DOHH2 (cell line): ENCODE results near the gene MUC6.

Source experiments
- H3F3A ChIP-seq: fragments of 200-600 bp; sonication (generic), shearing (Covaris generic); 2 replicates; pipeline ENCODE4 v1.6.0; 2016; ENCODE audit warnings: antibody characterized with exemption, mild to moderate bottlenecking; ENCODE audit not compliant: control insufficient read depth, insufficient read depth
- H3K27ac ChIP-seq: fragments of 200-600 bp; sonication (generic); 2 replicates; pipeline ENCODE4 v1.5.1; 2014; ENCODE audit warnings: low read depth, mild to moderate bottlenecking, low read length, moderate library complexity
- H3K27me3 ChIP-seq: fragments of 200-600 bp; sonication (generic); 2 replicates; pipeline ENCODE4 v1.6.1; 2014; ENCODE audit warnings: mild to moderate bottlenecking, low read length, mixed read lengths; ENCODE audit not compliant: control insufficient read depth
- H3K36me3 ChIP-seq: fragments of 200-600 bp; sonication (generic); 2 replicates; pipeline ENCODE4 v1.6.1; 2014; ENCODE audit warnings: mild to moderate bottlenecking, low read length, moderate library complexity, mixed read lengths; ENCODE audit not compliant: control insufficient read depth
- H3K4me1 ChIP-seq: fragments of 200-600 bp; sonication (generic); 2 replicates; pipeline ENCODE4 v1.6.1; 2014; ENCODE audit warnings: mild to moderate bottlenecking, low read length, mixed read lengths; ENCODE audit not compliant: control insufficient read depth
- H3K4me2 ChIP-seq: fragments of 200-600 bp; sonication (generic); 2 replicates; pipeline ENCODE4 v1.6.0; 2014; ENCODE audit warnings: mild to moderate bottlenecking, low read length, moderate library complexity
- H3K4me3 ChIP-seq: fragments of 200-600 bp; sonication (generic); 2 replicates; pipeline ENCODE4 v1.5.1; 2014; ENCODE audit warnings: mild to moderate bottlenecking, low read length, mixed read lengths
- H3K79me2 ChIP-seq: fragments of 200-600 bp; sonication (generic); 2 replicates; pipeline ENCODE4 v1.6.1; 2014; ENCODE audit warnings: mild to moderate bottlenecking, low read length, mixed read lengths; ENCODE audit not compliant: control insufficient read depth
- H3K9me2 ChIP-seq: fragments of 200-600 bp; sonication (generic); replicated peaks from 2 replicates; pipeline ENCODE4 v1.6.1; 2014; ENCODE audit warnings: mild to moderate bottlenecking, low read length, mixed read lengths; ENCODE audit not compliant: control insufficient read depth
- H3K9me3 ChIP-seq: fragments of 200-600 bp; sonication (generic); 2 replicates; pipeline ENCODE4 v1.6.1; 2014; ENCODE audit warnings: antibody characterized with exemption, low read length, mixed read lengths; ENCODE audit not compliant: control insufficient read depth, insufficient read depth
- H4K20me1 ChIP-seq: fragments of 200-600 bp; sonication (generic); 2 replicates; pipeline ENCODE4 v1.6.0; 2014; ENCODE audit warnings: low read depth, mild to moderate bottlenecking, antibody characterized with exemption, low read length, moderate library complexity; ENCODE audit not compliant: control insufficient read depth, insufficient read depth
- CTCF ChIP-seq: fragments of 200-600 bp; sonication (generic); IDR thresholded peaks from one replicate; pipeline ENCODE4 v1.5.1; 2014; ENCODE audit warnings: antibody characterized with exemption, mild to moderate bottlenecking, low read depth, low read length; ENCODE audit not compliant: poor library complexity, severe bottlenecking
- EZH2phosphoT487 ChIP-seq: fragments of 200-600 bp; sonication (generic); IDR thresholded peaks from 2 replicates; pipeline ENCODE4 v1.6.1; 2017; ENCODE audit warnings: borderline replicate concordance, mild to moderate bottlenecking, antibody characterized with exemption, low read length, moderate library complexity, mixed read lengths

Gene MUC6

GRCh38 chr11:971731-972365 is 64.7 kb downstream of the MUC6 start:
- Histone ChIP-seq H3K9me2 (no peaks in the 10 kb centered on the region), H4K20me1 (no peaks in the 10 kb centered on the region), H3K4me3 (no peak overlapping the region), H3F3A (no peaks in the 10 kb centered on the region), H3K36me3 (peaks cover 18% of the 10 kb centered on the region), H3K79me2 (no peaks in the 10 kb centered on the region), H3K4me1 (no peaks in the 10 kb centered on the region), H3K27me3 (no peaks in the 10 kb centered on the region), H3K4me2 (no peak overlapping the region), H3K27ac (no peak overlapping the region), H3K9me3 (no peaks in the 10 kb centered on the region)
- TF ChIP-seq CTCF (no peak), EZH2phosphoT487 (no peak)

- no peak overlapping the region for H3K4me2 ChIP-seq
- TF ChIP-seq EZH2phosphoT487 (no peak), CTCF (no peak)
- H3K4me3 ChIP-seq, result no peak overlapping the region
- no peaks in the 10 kb centered on the region for H3K4me1 ChIP-seq
- no peaks in the 10 kb centered on the region for H3F3A ChIP-seq
- H3K27ac ChIP-seq, result no peak overlapping the region
- no peaks in the 10 kb centered on the region for H3K27me3 ChIP-seq
- no peaks in the 10 kb centered on the region for H3K9me2 ChIP-seq
- no peaks in the 10 kb centered on the region for H4K20me1 ChIP-seq
- no peaks in the 10 kb centered on the region for H3K9me3 ChIP-seq
- peaks cover 18% of the 10 kb centered on the region for H3K36me3 ChIP-seq
- no peaks in the 10 kb centered on the region for H3K79me2 ChIP-seq
Measured at GRCh38 chr11:971092-971690, 65.3 kb downstream of the MUC6 start.

- Histone ChIP-seq H3K4me2 (no peak overlapping the region), H3K27me3 (no peaks in the 10 kb centered on the region), H3F3A (no peaks in the 10 kb centered on the region), H3K36me3 (peaks cover 18% of the 10 kb centered on the region), H3K27ac (no peak overlapping the region), H3K79me2 (peaks cover 2% of the 10 kb centered on the region; the same call in 1 of the 2 replicates), H3K9me3 (no peaks in the 10 kb centered on the region), H3K9me2 (no peaks in the 10 kb centered on the region), H3K4me3 (no peak overlapping the region), H4K20me1 (no peaks in the 10 kb centered on the region), H3K4me1 (no peaks in the 10 kb centered on the region)
- no peak for TF ChIP-seq CTCF
- no peak for TF ChIP-seq EZH2phosphoT487
Measured at GRCh38 chr11:970319-970871, 66.1 kb downstream of the MUC6 start.
